Frontal cortex (tissue), 4 donors: ENCODE results near the gene GCAT. TPM values are rescaled to one million over a fixed set of nuclear protein-coding genes. Genes with fewer than 3 reads are reported as not detected.

ENCODE experiments used
- DNase-seq, 2 donors: peaks; one replicate each; pipeline ENCODE4 v3.0.0; 2012; ENCODE audit warnings: low spot score in 2 of 2
- FAIRE-seq: peaks from 2 replicates; lab custom pipeline; 2012; peaks lifted over from hg19 to GRCh38; lab: Jason Lieb, UNC
- total RNA-seq: library from RNA; depleted of rRNA; stranded (reverse); fragments of >200 nt; gene quantifications from one replicate; pipeline ENCODE4 v1.2.3, GENCODE V29; 2014
- donor health status: control.
- donor health status: control.
- donor health status: control.

Gene GCAT
- total RNA-seq, 1 donor from 2014 or later, result 8.6 TPM

GRCh38 chr22:37806409-37807333 lies 1.1 kb upstream of the GCAT start:
- DNase-seq (no peak), FAIRE-seq (no peak)

- FAIRE-seq (no peak), DNase-seq (no peak)
Measured at GRCh38 chr22:37808294-37808657, 542 bp downstream of the GCAT start.

GRCh38 chr22:37809672-37810333 lies 2.1 kb downstream of the GCAT start:
- DNase-seq (no peak), FAIRE-seq (no peak)

- DNase-seq (no peak), FAIRE-seq (no peak)
Measured at GRCh38 chr22:37811867-37812266, 4.1 kb downstream of the GCAT start.

- DNase-seq, result no peak
- FAIRE-seq, result no peak
Measured at GRCh38 chr22:37812869-37813678, 5.3 kb downstream of the GCAT start.

GRCh38 chr22:37815593-37815992 lies 7.9 kb downstream of the GCAT start:
- no peak for DNase-seq
- FAIRE-seq, result no peak

- DNase-seq (no peak), FAIRE-seq (no peak)
Measured at GRCh38 chr22:37816543-37817180, 8.9 kb downstream of the GCAT start.

GRCh38 chr22:37817705-37818408 lies 10.1 kb downstream of the GCAT start:
- no peak for FAIRE-seq
- DNase-seq, result peak; percentile 93 to 96

- FAIRE-seq (no peak), DNase-seq (peak; percentile 69 to 75)
Measured at GRCh38 chr22:37818409-37819104, 10.8 kb downstream of the GCAT start.

- no peak for FAIRE-seq
Measured at GRCh38 chr22:37819105-37819433, 11.3 kb downstream of the GCAT start.

GRCh38 chr22:37820350-37820749 lies 12.6 kb downstream of the GCAT start:
- FAIRE-seq (no peak), DNase-seq (no peak)

More at GRCh38 chr22:37819105-37819433, 11.3 kb downstream of the GCAT start:
- DNase-seq, result no peak

GRCh38 chr22:37822079-37822833 lies 14.5 kb downstream of the GCAT start:
- FAIRE-seq, result no peak
- DNase-seq, result no peak

- DNase-seq, result no peak
- FAIRE-seq, result no peak
Measured at GRCh38 chr22:37823134-37823985, 15.6 kb downstream of the GCAT start, which contains the start of gene GALR3. GALR3 (plus strand) TSS chr22:37823382; CDS start chr22:37823407, 25 bp downstream.

GRCh38 chr22:37824674-37825641 lies 17.2 kb downstream of the GCAT start:
- FAIRE-seq (no peak), DNase-seq (peak in 1 of 2 donors; percentile 55)

GRCh38 chr22:37827056-37827455 lies 19.3 kb downstream of the GCAT start:
- DNase-seq (peak; percentile 68 to 70), FAIRE-seq (no peak)
